GM21381 (cell line): Measurements from ENCODE around the gene PTPN9.
"Not testable (repeated sequence)": the region's sequence is repeated elsewhere in the genome, so short reads cannot be mapped to it uniquely, and the experiment has no call there.

Experiments used
- ATAC-seq: cut with Tn5 transposase; IDR thresholded peaks from one replicate; pipeline ENCODE4 v1.9.1; 2021; ENCODE audit warnings: mild to moderate bottlenecking, moderate library complexity; ENCODE audit not compliant: unreplicated experiment

PTPN9 gene

DNA sequence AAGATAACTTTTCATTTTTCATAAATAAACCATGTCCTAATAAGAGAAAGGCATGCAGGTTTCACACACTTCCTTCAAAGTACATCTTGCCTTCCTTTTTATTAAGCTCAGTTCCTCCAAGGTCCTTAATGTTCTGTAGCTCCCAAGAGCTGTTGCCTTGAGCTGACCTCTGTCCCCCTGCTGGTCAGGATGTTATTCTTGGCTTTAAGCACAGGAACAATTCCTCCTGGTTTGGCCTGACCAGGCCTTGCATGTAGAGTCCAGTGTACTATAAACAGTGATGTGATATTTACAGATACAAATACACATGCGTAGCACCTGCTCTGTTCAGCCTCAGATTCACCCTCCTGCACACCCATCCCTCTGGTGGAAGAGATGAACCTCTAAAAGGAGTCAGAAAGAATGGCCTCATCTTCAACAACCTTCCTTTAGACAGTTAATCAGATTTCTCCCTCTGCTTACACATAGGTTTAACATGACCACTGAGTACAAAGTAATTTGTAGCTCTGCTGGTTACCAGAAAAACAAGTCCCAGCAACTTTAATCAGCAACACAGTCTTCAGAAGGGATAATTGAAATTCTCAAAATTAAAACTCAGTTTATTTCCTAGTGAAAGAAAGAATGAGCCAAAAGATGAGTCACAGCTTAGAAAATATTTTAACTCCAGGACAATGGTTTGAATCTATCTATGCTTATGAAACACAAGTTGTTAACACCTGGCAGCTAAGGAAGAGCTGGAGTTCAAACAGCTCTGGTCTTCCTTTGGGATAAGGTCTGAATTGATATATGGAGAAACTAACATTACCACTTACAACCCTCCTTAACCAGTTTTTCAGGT lies 46.5 kb downstream of the PTPN9 start:
- ATAC-seq: no peak

GRCh38 chr15:75531041-75531450 lies 48.1 kb downstream of the PTPN9 start:
- ATAC-seq: no peak

DNA sequence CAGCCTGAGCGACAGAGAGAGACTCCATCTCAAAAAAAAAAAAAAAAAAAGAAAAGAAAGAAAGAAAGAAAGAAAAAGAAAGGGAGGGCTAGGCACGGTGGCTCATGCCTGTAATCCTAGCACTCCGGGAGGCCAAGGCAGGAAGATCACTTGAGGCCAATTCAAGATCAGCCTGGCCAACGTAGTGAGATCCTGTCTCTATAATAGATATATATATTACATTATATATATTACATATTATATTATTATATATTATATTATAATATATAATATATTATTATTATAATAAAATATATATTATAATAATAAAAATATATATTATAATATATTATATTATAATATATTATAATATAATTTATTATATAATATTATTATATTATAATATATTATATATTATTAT lies 48.9 kb downstream of the PTPN9 start:
- no peak for ATAC-seq

DNA sequence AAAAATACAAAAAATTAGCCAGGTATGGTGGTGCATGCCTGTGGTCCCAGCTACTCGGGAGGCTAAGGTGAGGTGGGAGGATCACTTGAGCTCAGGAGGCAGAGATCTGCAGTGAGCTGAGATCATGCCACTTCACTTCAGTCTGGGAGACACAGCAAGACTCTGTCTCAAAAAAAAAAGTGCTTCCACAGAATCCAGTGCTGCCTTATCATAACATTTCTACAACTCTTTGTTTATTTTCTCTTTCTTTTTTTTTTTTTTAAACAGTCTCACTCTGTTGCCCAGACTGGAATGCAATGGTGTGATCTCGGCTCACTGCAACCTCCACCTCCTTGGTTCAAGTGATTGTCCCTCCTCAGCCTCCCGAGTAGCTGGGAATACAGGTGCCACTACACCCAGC lies 53.4 kb downstream of the PTPN9 start:
- ATAC-seq: not testable (repeated sequence)

DNA sequence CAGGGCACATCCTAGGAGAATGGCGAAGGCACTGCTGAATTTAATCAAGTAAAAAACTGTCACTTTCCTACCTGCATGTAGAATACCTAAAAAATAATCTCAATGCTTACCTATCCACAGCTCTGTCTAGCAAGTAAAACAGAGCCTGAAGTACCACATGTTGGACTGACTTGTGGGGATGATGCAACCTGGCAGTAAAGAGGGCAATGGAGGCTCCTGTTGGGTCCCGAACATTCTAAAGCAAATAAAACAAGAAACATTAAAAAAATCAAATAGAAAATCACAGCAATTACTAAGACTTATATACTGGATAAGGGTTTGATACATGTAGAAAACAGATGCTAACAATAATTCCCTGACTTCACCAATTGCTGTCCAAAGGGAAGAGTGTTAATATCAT lies 56.1 kb downstream of the PTPN9 start:
- no peak for ATAC-seq

GRCh38 chr15:75517233-75517632 lies 61.9 kb downstream of the PTPN9 start:
- ATAC-seq: no peak

GRCh38 chr15:75508840-75509532 lies 70.1 kb downstream of the PTPN9 start:
- ATAC-seq: no peak

DNA sequence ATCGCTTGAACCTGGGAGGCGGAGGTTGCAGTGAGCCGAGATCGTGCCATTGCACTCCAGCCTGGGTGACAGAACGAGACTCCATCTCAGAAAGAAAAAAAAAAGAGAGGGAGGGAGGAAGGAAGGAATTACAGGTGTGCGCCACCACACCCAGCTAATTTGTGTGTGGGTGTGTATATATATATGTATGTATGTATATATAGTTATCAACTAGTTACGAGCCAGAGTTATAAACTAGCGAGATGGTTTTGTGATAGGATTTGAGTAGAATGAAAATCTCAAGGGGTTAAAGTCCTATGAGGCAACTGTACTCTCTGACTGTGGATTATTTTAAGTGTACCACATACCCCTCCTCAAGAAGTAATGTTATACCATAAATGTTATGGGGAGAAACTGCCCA lies 76.8 kb downstream of the PTPN9 start:
- ATAC-seq: no peak

DNA sequence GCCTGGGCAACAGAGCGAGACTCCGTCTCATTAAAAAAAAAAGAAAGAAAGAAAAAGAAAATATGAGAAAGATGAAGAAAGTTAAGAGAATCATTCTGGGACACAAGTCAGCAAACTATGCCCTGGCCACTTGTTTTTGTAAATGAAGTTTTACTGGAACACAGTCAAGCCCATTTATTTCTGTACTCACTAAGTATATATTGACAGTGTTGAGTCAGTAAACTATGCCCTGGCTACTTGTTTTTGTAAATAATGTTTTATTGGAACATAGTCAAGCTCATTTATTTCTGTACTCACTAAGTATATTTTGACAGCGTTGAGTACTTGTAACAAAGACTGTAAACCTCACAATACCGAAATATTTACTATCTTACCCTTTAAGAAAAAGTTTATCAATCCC lies 85.4 kb downstream of the PTPN9 start:
- ATAC-seq: no peak

DNA sequence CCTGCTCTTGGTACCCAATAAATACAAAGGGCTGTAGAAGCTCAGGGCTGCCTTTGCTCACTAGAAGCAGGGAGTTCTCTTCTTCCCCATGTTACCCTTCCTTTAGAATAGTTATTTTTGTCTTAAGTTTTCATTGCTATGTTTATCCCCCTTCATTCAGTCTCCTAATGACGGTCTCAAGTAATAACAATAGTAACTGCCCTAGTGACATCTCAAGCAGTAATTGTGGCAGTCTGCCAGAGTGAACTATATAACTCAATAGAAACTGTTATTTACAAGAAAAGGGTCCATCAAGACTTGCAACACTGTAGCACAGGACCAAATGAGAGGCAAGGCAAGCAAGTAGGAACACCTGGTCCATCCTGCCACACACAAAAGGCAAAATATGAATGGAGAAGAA lies 95.2 kb downstream of the PTPN9 start:
- ATAC-seq: no peak

- ATAC-seq: not testable (repeated sequence)
These were observed 95.6 kb downstream of the PTPN9 start for GRCh38 chr15:75483556-75483955.

DNA sequence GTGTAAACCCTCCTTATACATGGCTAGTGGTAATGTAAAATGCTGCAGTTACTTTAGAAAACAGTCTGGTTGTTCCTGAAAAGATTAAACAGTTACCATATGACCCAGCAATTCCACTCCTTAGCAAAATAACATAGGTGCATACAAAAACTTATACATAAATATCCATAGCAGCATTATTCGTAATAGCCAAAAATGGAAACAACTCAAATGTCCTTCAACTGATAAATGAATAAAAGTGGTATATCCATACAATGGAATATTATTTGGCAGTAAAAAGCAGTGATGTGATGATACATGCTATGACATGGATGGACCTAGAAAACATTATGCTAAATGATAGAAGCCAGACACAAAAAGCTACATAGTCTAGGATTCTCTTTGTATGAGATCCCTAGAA lies 96.0 kb downstream of the PTPN9 start:
- ATAC-seq: no peak

- not testable (repeated sequence) for ATAC-seq
These were observed 98.7 kb downstream of the PTPN9 start for GRCh38 chr15:75480463-75480862.

- no peak for ATAC-seq
These were observed 99.4 kb downstream of the PTPN9 start for GRCh38 chr15:75479670-75480069.

- ATAC-seq: not testable (repeated sequence)
These were observed 102.0 kb downstream of the PTPN9 start for GRCh38 chr15:75477094-75477493.

- no peak for ATAC-seq
These were observed 110.1 kb downstream of the PTPN9 start for GRCh38 chr15:75468913-75469598.

- no peak for ATAC-seq
These were observed 118.5 kb downstream of the PTPN9 start for GRCh38 chr15:75460646-75461045.

DNA sequence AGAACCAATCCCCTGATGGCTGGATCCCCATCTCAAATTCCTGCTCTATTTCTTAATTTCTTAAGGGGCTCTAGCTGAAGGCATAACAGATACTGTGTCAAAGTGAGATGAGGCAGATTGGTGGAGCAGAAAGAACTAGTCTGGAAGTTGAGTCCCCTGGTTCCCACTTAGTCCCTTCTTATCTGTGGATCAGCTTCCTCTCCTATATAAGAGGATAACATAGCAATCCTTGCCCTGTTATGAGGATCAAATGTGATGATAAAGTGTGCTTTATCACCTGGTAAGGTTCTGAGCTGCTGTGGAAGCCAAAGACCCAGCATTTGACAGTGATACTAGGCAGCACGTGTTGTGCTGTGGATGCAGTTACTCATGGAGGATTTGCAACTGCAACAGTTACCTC lies 119.5 kb downstream of the PTPN9 start:
- no peak for ATAC-seq

GRCh38 chr15:75456710-75457109 lies 122.4 kb downstream of the PTPN9 start:
- ATAC-seq: no peak

DNA sequence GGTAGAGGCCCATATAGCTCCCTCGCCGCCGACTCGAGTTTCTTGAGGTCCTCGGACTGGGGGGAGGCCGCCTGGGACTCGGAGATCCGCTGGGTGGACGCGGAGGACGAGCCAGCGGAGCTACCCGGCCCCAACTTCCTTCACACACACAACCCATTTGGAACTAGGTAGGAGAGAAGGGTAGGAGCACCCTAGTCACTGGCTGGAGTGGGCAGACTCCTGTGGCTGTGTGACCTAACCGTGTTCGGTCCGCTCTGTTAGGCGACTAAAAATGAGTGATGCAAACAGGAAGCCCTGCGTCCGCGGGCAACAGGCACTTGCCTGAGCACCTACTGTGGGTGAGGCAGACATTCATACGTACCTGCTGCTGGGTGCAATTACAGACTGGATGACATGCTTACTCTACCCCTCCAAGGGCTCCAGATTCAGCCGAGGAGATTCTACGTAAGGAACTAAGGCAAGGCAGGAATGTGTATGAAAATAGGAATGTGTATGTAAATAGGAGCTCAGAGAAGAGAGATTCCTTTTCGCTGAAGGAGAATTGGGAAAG lies 123.1 kb downstream of the PTPN9 start:
- ATAC-seq: no peak

DNA sequence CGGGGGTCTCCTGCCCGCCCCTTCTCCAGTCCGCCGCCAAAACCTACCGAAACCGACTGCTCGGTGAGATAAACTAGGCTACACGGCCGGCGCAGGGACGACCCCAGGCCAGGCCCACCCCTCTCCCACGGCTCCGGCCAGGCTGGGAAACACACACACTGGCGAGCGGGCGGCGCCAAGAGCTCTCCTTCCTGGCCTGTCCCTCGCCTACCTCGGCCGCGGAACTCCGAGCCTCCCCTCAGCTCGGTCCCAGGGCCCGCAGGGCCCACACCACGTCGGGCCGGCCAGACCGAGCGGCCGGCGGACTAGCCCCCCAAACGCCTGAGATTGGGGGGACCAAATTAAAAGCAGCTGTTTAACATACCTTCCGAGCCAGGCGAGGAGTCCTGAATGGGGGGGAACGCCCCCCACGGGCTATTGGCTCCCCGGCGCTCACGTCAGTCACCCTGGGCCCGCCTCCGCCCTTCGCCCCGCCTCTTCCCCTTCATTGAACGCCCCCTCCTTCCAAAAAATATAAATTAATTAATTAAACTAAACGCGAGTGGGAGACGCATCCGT lies 123.6 kb downstream of the PTPN9 start:
- no peak for ATAC-seq
